H4 (cell line): ENCODE measurements around the gene LMAN1L. TPM values are rescaled to one million over a fixed set of nuclear protein-coding genes. Genes with fewer than 3 reads are reported as not detected.

ENCODE experiments used
- DNase-seq: peaks from one replicate; pipeline ENCODE4 v3.0.0-alpha.2; 2015; ENCODE audit warnings: low spot score
- total RNA-seq: library from RNA; depleted of rRNA; stranded (reverse); fragments of >200 nt; shearing (Covaris generic); gene quantifications from 2 replicates; pipeline ENCODE4 v1.2.3, GENCODE V29; 2014; rRNA removed

The LMAN1L gene
- 0.10 TPM in 1 of 2 replicates, not detected in the other for total RNA-seq

DNA sequence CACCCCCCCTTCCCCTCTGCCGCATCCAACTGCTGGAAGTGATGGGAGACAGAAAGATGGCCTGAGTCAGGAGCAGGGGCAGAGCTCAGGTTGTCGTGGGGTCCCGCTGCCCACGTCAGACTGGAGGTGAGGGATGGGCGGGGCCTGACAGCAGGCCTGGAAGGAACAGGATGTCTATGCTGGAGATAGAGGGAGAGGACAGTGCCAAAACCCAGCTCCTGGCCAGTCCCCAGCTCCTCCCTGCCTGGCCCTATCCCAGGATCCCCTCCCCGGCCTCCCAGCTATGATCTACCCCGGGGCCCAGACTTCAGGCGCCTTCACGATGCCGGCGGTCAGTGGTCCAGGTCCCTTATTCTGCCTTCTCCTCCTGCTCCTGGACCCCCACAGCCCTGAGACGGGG is at the start of gene LMAN1L:
LMAN1L (plus strand) TSS at position 303 of the 400 bp plus-strand sequence; CDS start at position 323, 20 bp downstream.
- no peak for DNase-seq

DNA sequence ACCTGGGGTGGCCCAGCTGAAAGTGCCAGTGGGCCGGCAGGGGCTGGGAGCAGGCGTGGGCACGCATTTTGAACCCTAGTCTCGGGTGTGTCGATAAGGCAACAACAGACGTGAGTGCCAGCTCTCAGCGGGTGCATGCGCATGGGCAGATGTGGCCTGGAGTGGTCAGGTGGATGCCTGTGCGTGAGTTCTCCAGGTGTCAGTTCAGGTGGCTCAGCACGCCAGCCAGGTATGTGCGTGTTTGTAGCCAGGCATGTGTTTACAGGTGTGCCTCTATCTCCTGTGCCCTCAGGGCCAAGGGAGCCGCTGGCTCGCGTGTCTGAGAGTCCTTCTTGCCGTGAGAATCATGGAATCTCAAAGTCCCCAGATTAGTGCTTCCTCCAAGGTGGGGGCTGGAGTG is 49.2 kb upstream of the LMAN1L start:
- no peak for DNase-seq

DNA sequence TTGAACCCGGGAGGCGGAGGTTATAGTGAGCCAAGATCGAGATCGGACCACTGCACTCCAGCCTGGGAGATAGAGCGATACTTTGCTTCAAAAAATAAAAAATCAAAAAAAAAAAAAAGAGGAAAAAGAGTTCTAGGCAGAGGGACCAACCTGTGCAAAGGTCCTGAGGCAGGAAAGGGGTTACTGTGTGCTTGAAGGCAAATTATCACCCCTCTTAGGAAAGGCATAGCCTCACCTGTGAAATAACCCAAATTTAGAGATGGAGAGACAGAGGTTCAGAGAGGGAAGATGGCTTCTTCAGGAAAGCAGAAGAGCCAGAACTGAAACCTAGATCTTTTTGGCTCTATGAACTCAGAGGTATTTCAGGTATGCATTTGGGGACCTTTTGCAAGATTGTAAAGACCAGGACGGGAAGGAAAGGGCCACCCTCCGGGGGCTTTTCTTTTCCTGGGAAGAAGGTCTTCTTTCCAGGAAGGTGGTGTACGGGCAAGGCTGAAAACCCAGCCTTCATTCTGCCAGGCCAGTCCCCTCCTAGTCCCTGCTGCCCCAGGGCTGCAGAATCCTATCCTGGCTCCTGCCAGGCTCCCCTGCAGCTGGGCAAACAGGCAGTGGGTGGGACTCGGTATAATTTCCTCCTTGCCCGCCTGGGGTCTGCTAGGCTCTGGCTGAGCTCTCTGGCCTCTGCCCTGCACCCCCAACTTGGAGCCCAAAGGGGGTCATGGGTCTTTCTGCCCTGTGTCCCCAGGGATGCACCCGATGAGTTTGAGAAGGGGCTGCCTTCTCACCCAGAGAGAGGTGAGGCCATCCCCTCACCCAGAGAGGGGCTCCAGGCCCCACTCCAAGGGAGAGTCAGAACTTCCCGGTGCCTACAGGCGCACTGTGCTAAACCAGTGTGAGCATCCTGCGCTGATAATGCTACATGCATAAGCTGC is 45.2 kb upstream of the LMAN1L start:
- no peak for DNase-seq

DNA sequence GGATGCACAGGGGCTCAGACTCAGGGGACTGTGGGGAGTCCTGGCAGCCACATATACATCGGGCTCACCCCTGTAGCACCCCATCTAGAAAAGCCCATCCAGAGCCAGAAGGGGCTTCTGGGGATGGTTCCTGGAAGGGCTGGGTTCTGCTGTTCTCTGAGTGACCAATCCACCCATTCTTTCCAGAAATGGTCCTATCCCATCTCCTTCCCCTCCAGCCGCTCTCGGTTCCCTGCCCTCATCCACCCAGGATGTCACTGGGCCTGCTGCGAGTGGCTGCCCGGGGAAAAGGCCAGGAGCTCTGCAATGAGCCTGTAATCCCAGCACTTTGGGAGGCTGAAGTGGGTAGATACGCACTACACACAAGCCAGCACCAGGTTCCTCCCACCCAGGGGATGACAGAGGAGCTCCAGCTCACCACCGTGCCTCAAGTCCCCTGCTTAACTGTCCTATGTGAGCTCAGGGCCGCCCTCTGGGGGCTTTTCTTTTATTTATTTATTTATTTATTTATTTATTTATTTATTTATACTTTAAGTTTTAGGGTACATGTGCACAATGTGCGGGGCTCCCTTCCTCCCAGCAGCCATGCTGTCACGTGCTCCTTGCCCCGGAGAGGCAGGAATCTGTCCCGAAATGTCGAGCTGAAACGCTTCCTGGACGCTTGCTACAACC is 44.4 kb upstream of the LMAN1L start:
- no peak for DNase-seq

DNA sequence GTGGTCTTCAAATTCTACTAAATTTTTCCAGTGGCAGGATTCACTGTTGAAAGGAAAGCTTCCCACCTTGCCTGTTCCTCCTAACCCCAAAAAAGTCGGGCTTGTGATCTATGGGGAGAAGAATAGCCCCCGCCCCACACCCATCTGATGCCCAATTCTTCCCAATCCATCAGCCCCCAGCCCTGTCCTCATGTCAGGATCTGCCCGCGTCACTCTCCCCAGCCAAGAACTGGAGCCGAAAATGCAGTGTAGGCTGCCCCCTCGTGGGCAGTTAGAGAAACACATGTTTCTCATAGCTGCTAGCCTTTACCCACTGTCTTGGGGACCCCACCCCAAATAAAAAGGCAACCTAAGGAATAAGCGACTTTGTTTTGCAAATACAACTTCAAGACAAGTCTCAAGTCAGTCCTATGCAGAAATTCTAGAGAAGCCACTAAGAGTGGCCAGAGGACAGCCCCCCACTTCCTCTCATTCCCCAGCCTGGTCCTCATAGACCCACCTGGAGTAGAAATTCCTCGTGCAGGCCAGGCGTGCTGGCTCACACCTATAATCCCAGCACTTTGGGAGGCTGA is 43.8 kb upstream of the LMAN1L start:
- peak; percentile 36 for DNase-seq

DNA sequence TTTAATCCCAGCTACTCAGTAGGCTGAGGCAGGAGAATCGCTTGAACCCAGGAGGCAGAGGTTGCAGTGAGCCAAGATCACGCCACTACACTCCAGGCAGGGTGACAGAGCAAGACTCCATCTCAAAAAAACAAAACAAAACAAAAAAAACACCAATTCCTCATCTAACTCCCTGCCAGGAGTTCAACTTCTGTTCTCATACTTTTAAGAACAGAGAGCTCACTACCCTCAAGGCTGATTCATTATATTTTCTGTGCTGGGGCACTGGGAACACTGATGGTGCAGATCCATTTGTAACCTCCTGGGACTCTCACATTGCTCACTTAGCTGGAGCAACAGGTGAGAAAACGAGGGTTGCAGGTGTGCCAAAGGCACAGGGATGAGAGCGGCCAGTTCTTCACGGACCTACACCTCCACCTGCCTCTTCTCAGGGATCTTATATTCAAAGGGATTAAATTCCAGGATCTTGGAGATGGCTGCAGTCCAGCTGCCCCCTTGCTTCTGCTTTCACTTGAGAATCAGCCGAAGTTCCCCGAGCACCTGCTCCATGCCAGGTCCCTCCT is 43.1 kb upstream of the LMAN1L start:
- DNase-seq: no peak

DNA sequence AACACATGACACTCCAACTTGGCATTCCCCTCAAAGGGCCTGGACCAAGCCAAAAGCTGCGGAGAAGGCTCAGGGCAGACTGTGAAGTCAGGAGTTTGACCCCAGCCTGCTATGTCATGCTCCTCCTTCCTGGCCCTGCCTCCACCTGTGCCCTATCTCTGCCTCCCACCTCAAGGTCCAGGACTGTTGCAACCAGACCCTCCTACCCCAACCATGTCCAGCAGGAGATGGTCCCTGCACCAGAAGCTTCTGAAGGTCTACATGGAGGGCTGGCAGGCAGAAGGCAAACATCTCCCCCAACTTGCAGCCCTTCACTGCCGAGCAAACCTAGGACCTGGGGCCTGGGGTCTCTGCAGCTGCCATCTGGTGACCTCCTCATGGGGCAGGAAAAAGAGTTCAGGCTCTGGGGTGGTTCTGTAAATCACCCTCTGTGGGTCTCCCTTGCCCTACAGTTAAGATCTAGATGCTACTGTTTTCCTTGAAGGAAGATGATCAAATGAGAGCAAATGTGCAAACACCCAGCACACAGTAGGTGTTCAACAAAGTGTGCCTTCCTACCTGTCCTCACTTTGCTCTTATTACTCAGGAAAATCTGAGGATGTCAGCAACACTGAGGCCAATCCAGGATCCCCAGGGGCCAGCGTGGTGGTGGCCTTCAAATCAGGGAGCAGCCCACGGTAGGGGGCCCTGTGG is 42.3 kb upstream of the LMAN1L start:
- DNase-seq: no peak

DNA sequence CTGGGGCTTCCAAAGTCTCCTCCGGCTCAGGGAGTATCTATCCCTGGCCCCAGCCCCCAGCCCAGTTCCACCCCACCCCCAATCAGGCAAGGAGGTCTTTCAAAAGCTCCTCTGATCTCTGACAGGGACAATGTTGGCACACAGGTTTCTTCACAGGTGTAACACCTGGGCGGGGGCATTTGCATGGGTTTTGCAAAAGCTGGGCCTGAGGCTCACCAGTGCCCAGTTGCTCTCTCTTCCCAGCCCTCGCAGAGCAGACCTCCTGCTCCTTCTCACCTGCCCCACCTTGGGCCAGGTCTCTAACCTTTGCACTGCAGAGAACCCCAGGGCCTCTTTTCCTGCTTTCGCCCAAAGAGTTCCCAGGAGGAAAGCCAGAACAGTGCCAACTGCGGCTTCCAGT is 39.3 kb upstream of the LMAN1L start:
- no peak for DNase-seq

DNA sequence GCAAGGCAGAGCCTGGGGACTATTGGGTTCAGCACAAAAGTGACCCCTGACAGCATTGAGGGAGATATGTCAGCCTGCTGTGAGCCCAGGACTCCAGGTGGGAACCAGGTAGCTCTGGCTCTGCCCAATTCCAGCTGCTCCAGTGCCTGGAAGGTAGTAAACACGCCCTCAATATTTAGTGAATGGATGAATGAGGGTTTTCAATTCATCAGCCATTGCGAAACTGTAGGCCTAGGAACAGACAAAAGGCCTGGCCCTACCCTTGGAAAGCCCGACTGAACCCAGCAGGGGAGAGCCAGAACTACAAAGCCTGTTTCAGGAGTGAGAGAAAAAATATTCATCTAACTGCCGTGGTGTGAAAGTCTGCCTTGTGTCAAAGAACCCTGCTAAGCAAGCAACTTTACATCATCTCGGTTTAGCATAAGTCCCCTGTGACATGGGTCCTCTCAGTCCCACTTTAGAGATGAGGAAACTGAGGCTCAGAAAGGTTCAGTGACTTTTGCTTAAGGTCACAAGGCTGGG is 38.8 kb upstream of the LMAN1L start:
- no peak for DNase-seq

DNA sequence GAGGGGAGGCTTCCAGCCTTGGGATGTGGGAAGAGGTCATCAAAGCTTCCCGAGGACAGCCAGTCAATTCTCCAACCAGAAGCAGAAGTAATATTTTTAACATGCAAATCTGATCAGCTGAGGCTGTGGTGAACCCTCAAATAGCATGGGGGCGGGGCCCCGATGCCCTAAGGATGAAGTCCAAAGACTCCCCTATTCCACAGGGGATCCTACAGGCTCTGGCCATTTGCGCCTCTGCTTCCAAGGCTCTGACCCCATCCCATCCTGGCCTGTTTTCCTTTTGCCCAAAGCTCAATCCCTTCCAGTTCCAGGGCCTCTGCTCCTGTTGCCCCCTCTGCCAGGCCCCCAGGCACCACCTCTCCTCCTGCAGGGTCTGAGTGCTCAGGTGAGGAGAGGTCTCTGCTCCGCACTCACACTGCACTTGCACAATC is 37.5 kb upstream of the LMAN1L start:
- DNase-seq: no peak

DNA sequence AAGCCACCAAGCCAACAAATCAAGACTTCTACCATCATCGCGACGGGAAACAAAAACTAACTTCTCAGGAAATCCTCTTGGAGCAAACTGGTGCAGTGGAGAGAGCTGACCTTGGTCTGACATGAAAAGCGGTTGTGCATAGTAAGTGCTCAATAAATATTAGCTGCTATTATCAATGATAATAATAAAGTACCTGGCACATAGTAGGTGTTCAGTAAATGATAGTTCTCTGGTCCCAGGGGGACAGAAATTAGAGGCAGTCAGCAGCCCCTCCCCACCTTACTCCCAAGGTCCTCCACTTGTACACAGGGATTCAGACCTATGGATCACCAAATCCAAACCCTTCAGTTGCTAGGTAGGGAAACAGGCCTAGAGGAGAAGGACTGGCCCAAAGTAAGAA is 36.7 kb upstream of the LMAN1L start:
- no peak for DNase-seq

DNA sequence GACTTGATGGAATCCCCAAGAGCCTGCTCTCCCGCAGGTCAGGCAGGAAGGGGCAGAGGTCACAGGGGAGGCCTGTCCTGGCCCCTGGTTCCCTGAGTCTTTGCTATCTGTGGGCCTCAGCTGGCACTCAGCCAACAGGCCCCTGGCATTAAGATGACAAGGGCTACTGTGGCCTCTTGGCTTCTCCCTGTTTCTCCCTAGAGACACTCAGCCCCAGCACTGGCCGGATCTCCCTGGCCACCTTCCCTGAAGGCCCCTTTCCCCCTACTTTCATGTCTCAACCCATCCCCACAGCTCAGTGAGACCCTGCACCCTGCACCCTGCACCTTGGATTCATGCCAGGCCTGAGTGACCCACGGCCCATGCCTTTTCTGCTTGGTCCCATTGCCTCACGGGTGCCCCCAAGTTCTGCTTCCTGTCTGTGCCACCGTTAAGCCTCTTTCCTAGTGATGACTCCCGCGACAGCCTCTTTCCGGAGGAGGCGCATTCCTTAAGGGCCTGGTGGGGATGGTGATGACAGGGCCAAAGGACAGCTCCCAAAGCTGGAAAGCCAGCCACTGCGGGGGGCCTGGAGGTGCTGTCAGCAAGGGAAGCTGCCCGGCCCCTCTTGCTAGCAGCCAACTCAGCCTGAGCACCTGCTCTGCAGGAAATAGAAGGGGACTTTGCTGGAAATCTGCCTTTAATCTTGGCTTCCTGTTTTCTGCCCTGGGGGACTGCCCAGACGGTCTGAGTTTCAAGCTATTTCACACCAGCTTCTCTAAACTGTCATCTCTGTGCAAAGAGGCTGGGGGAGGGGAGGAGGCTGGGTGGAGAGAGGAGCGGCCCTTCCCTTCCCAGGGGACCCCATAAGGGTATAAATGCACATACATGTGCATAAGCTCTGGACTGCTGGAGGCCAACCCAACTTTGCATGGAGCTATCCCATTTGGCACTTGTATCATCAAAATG is 35.5 kb upstream of the LMAN1L start:
- no peak for DNase-seq

DNA sequence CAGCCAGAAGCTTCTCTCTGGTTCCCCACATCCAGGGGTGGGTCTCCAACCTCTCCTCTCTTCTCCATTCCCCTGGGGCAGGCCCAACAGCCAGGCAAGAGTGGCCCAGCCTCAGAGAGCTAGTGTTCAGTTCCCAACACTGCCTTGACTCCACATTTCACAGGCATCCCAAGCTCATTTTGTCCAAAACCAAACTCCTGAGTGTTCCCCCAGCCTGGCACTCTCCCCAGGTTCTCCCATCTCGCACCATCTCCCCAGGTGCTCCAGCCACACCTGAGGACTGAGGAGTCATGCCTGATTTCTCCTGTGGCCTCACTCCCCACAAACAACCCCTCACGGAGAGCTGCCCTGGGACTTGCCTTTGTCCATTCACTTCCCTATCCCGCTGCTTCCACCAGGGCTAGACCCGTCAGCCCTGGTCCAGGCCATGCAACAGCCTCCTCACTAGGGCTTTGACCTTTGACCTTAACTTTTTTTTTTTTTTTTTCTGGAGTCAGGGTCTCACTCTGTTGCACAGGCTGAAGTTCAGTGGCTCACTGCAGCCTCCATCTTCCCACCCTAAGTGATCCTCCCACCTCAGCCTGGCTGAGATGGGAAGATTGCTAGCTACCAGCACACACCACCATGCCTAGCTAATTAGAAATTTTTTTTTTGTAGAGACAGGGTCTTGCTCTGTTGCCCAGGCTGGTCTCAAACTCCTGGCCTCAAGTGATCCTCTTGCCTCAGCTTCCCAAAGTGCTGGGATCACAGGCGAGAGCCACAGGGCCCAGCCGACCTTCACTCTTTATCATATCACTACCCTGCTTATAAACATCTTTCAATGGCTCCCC is 34.7 kb upstream of the LMAN1L start:
- no peak for DNase-seq

DNA sequence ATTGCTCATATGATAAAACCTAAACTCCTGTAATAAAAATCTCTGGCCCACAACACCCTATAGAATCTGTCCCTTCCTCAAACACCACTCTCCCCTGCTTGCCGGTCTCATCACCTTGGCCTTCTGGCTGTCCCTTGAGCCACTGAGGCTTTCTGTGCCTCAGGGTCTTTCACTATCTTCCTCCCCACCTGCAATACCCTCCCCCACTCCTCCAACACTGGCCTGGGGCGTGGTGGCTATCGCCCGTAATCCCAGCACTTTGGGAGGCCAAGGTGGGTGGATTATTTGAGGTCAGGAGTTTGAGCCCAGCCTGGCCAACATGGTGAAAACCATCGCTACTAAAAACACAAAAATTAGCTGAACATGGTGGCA is 34.0 kb upstream of the LMAN1L start:
- no peak for DNase-seq

DNA sequence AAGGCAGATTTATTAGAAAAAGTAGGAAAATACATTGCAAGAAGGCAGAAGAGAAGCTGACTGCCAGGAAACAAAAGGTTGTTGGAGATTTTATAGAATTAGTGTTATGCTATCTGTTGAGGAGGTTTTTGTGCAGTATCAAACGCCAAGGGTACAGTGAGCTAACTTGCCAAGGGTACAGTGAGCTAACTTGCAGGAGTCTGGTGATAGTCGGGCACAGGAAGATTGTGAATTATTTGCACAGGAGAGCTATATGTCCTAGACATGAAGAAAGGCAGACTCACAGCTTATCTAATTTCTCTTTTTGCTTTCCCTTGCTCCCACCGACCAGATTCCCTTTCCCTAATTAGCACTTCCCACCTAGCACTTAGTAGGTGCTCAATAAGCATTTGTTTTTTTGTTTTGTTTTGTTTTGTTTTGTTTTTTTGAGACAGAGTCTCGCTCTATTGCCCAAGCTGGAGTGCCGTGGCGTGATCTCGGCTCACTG is 33.4 kb upstream of the LMAN1L start:
- no peak for DNase-seq

DNA sequence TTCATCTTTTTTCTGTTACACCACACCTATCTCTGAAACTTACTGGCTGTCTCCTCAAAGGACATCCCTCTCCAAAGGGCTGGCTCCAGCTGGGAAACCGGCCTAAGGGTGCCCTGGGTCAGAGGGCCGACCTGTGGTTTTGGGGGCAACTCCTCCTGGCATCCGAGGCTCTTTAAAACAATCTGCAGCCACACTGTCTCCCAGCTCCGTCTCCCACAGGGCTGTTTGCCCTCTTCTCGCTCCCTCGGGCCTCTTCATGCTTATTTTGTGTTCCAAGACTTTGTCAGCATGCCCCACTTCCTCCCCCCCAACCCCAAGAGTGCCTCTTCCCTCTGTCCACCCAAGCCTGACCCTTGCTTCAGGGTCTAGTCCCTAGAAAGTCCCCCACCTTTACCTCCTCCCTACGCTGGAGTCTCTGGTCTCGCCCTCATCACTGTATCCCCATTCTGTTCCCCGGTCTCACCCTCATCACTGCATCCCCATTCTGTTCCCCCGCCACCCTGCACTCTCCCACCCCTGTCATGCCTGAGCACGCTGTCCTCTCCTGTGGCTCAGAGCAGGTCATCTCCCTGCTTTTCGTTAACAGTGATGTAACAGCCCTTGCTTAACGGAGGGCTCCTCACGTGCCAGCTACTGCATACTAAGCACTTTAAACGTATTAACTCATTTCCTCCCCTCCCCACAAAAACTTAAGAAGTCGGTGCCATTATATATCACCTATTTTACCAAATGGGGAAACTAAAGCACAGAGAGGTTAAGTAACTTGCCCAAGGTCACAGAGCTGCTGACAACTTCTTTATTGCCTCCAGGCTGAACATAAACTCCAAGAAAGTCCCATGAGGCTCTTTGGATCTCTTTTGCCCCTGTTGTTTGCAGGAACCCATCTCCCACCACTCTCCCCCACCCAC is 31.9 kb upstream of the LMAN1L start:
- DNase-seq: no peak

DNA sequence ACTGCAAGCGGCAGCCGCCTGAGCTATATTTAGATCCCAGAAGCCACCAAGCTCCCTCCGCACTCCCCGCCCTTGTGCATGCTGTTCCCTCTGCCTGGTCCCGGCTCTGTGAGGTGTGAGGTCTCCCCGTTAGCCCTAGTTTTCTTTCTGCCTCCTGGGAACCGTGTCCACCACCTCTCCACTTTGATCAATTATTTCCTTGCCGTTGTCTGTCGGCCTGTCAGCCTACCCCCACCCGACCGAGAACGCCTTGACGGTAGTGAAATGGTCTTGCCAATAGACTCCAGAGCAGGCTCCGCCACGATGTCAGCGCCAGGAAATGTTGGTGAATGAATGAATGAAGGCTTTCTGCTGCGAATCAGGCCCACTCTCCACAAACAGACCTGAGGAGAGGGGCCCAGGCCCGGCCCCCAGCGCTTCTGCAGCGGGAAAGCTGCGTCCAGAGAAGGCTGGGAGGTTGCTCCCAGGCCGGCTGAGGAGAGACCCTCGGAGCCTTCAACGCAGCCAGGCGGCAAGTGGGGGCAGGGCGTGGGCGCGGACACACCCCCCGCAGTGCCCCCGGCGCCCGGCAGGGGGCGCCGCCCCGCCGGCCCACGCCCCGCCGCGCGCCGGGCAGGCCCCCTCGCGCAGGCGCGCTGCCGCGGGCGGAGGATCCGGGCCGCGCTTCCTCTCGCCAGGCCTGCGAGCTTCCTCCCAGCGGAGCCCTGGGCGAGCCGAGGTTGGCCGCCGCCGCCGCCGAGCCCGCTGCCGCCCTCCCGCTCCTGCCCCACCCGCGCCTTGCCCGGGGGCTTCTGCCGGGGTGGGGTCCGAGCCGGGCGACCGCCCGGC is 31.0 kb upstream of the LMAN1L start, which contains the start of gene CSK:
CSK (plus strand) TSS at position 650 of the 828 bp plus-strand sequence. CDS start 16,218 bp downstream, outside the sequence.
- DNase-seq: no peak
